Activated B cell treated with CpG ODN at 0.5 μM for 24 hours (primary cell): Measurements from ENCODE around the gene C11orf21. TPM values are rescaled to one million over a fixed set of nuclear protein-coding genes. Genes with fewer than 3 reads are reported as not detected.

ENCODE experiments used
- ATAC-seq: fragments of 200-7000 bp; cut with Tn5 transposase; one replicate; pipeline ENCODE4 v1.10.0; 2021; ENCODE audit warnings: low read depth, mild to moderate bottlenecking, moderate library complexity
- CTCF ChIA-PET: fragments of 350-600 bp; sonication (Branson Sonifier 250); formaldehyde crosslinking; loops from one replicate; lab custom pipeline; 2021; ENCODE audit warnings: antibody characterized with exemption; lab: Charles Lee
- POLR2A ChIA-PET: fragments of 350-600 bp; sonication (Branson Sonifier 250); formaldehyde crosslinking; loops from one replicate; lab custom pipeline; 2021; ENCODE audit warnings: antibody characterized with exemption; lab: Charles Lee
- DNase-seq: peaks from one replicate; pipeline ENCODE4 v3.0.0; 2022
- H3K27ac Mint-ChIP-seq: one replicate; pipeline ENCODE4 v1.8.0; 2020; ENCODE audit warnings: mixed read lengths
- H3K27me3 Mint-ChIP-seq: one replicate; pipeline ENCODE4 v1.8.0; 2021; ENCODE audit warnings: mixed read lengths
- H3K36me3 Mint-ChIP-seq: one replicate; pipeline ENCODE4 v1.8.0; 2021; ENCODE audit warnings: low read depth, mixed read lengths
- H3K4me1 Mint-ChIP-seq: one replicate; pipeline ENCODE4 v1.8.0; 2021; ENCODE audit warnings: mixed read lengths
- H3K4me3 Mint-ChIP-seq: one replicate; pipeline ENCODE4 v1.8.0; 2020; ENCODE audit warnings: mild to moderate bottlenecking, mixed read lengths
- H3K9me3 Mint-ChIP-seq: one replicate; pipeline ENCODE4 v1.8.0; 2020; ENCODE audit warnings: mixed read lengths
- CTCF ChIP-seq: fragments of 200-600 bp; IDR thresholded peaks from one replicate; pipeline ENCODE4 v1.8.0; 2022; ENCODE audit warnings: antibody characterized with exemption, mild to moderate bottlenecking
- intact Hi-C: fragments of 100-400 bp; cut with micrococcal nuclease; formaldehyde crosslinking; loops from one replicate; pipeline ENCODE4 v1.15.1; 2024
- total RNA-seq: library from RNA; stranded (reverse); gene quantifications from 2 replicates; pipeline ENCODE4 v1.2.3, GENCODE V29; 2022

The C11orf21 gene
- total RNA-seq, 1 donor from 2014 or later, result 8.8 TPM

GRCh38 chr11:2294926-2295290 is 6.8 kb downstream of the C11orf21 start:
- ChIA-PET POLR2A (no interaction called here), CTCF (interaction anchor here (1.5 kb wide), 1 partner anchor 10 kb away, joined by 3 read pairs; no protein-coding TSS in a partner anchor)
- H3K27me3 Mint-ChIP-seq, result peaks cover 3% of the 10 kb centered on the region
- no peak overlapping the region for H3K4me3 Mint-ChIP-seq
- no peaks in the 10 kb centered on the region for H3K9me3 Mint-ChIP-seq
- intact Hi-C loops, result no loop called here
- H3K4me1 Mint-ChIP-seq, result peaks cover 29% of the 10 kb centered on the region
- TF ChIP-seq CTCF, result no peak
- H3K36me3 Mint-ChIP-seq, result peaks cover 12% of the 10 kb centered on the region
- DNase-seq (no peak), ATAC-seq (no peak)
- no peak overlapping the region for H3K27ac Mint-ChIP-seq

- ATAC-seq (no peak), DNase-seq (no peak)
- peaks cover 12% of the 10 kb centered on the region for H3K36me3 Mint-ChIP-seq
- CTCF ChIA-PET, result interaction anchor here (1.5 kb wide), 1 partner anchor 10 kb away, joined by 3 read pairs; no protein-coding TSS in a partner anchor
- no peak overlapping the region for H3K4me3 Mint-ChIP-seq
- POLR2A ChIA-PET, result no interaction called here
- no peak for TF ChIP-seq CTCF
- no peaks in the 10 kb centered on the region for H3K9me3 Mint-ChIP-seq
- intact Hi-C loops, result no loop called here
- peaks cover 8% of the 10 kb centered on the region for H3K27me3 Mint-ChIP-seq
- no peak overlapping the region for H3K27ac Mint-ChIP-seq
- peaks cover 24% of the 10 kb centered on the region for H3K4me1 Mint-ChIP-seq
Measured at GRCh38 chr11:2293984-2294925, 7.5 kb downstream of the C11orf21 start.

- peaks cover 17% of the 10 kb centered on the region for H3K4me1 Mint-ChIP-seq
- peaks cover 12% of the 10 kb centered on the region for H3K36me3 Mint-ChIP-seq
- H3K27ac Mint-ChIP-seq, result no peak overlapping the region
- DNase-seq, result no peak
- no peak for ATAC-seq
- no peaks in the 10 kb centered on the region for H3K9me3 Mint-ChIP-seq
- H3K4me3 Mint-ChIP-seq, result no peak overlapping the region
- POLR2A ChIA-PET, result interaction anchor here (1.2 kb wide), 1 partner anchor 83 kb away, joined by 3 read pairs; the partner anchor contains the start of gene CD81
- peaks cover 8% of the 10 kb centered on the region for H3K27me3 Mint-ChIP-seq
- no peak for TF ChIP-seq CTCF
- intact Hi-C loops, result no loop called here
- CTCF ChIA-PET, result no interaction called here
Measured at GRCh38 chr11:2293531-2293971, 8.2 kb downstream of the C11orf21 start.

GRCh38 chr11:2290351-2290841 is 11.3 kb downstream of the C11orf21 start:
- H3K4me3 Mint-ChIP-seq, result no peak overlapping the region
- H3K36me3 Mint-ChIP-seq, result no peaks in the 10 kb centered on the region
- intact Hi-C loops, result no loop called here
- H3K9me3 Mint-ChIP-seq, result no peaks in the 10 kb centered on the region
- no peak for ATAC-seq
- DNase-seq, result no peak
- CTCF ChIA-PET, result no interaction called here
- no peak for TF ChIP-seq CTCF
- no peak overlapping the region for H3K27ac Mint-ChIP-seq
- peaks cover 4% of the 10 kb centered on the region for H3K4me1 Mint-ChIP-seq
- peaks cover 21% of the 10 kb centered on the region for H3K27me3 Mint-ChIP-seq
- POLR2A ChIA-PET, result no interaction called here

GRCh38 chr11:2289859-2290258 is 11.9 kb downstream of the C11orf21 start:
- TF ChIP-seq CTCF, result no peak
- intact Hi-C loops, result no loop called here
- no peak for ATAC-seq
- Mint-ChIP-seq H3K9me3 (no peaks in the 10 kb centered on the region), H3K4me3 (no peak overlapping the region), H3K4me1 (peaks cover 4% of the 10 kb centered on the region), H3K27ac (no peak overlapping the region), H3K27me3 (peaks cover 23% of the 10 kb centered on the region), H3K36me3 (no peaks in the 10 kb centered on the region)
- POLR2A ChIA-PET, result no interaction called here
- CTCF ChIA-PET, result interaction anchor here (1.0 kb wide), 1 partner anchor 10 kb away, joined by 3 read pairs; no protein-coding TSS in a partner anchor
- DNase-seq, result no peak
